Spleen (tissue), 7 donors: ENCODE results near the gene MTA1.

Source experiments
- POLR2A ChIP-seq, 3 donors: fragments of 450-650 bp; IDR thresholded peaks; one replicate each; pipeline ENCODE4 v1.5.1; 2017; ENCODE audit warnings: antibody characterized with exemption in 3 of 3, mild to moderate bottlenecking in 1 of 3
- TF ChIP-seq, protein P1 (sequence below), 11 experiments: fragments of 200-600 bp in 7 of 11; fragments of 450-650 bp in 4 of 11; sonication (generic) in 4 of 11; IDR thresholded peaks in 8 of 11; conservative IDR thresholded peaks in 3 of 11; 1 replicate in 7 of 11; 2 replicates in 4 of 11; pipeline versions ENCODE4 v1.4.0 to v1.8.0; 2016 to 2021; ENCODE audit warnings: antibody characterized with exemption in 11 of 11, inconsistent platforms in 4 of 11, mild to moderate bottlenecking in 1 of 11
- donor health status: DM: no; HTN: no; CAD: no; lungs with moderate emphysema.
- donor health status: DM: no; HTN: no; CAD: no.
- donor health status: DM: no; HTN: no; CAD: no.

GRCh38 chr14:105431256-105431655 lies 11.6 kb downstream of the MTA1 start:
- TF ChIP-seq, protein P1, sequence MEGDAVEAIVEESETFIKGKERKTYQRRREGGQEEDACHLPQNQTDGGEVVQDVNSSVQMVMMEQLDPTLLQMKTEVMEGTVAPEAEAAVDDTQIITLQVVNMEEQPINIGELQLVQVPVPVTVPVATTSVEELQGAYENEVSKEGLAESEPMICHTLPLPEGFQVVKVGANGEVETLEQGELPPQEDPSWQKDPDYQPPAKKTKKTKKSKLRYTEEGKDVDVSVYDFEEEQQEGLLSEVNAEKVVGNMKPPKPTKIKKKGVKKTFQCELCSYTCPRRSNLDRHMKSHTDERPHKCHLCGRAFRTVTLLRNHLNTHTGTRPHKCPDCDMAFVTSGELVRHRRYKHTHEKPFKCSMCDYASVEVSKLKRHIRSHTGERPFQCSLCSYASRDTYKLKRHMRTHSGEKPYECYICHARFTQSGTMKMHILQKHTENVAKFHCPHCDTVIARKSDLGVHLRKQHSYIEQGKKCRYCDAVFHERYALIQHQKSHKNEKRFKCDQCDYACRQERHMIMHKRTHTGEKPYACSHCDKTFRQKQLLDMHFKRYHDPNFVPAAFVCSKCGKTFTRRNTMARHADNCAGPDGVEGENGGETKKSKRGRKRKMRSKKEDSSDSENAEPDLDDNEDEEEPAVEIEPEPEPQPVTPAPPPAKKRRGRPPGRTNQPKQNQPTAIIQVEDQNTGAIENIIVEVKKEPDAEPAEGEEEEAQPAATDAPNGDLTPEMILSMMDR (IDR thresholded peaks at IDR 0.05 in 8 of 11, conservative IDR thresholded peaks at IDR 0.05 in 3 of 11): no peak
- TF ChIP-seq POLR2A (IDR thresholded peaks at IDR 0.05): no peak
